HEK293 (cell line): Measurements from ENCODE around the gene USF3.

Source experiments
- CTCF ChIA-PET: fragments of 350-600 bp; formaldehyde crosslinking; extraction: SDS; loops from one replicate; lab custom pipeline; 2021; ENCODE audit warnings: antibody characterized with exemption; lab: Yijun Ruan, JAX
- POLR2A ChIA-PET: fragments of 300-600 bp; formaldehyde crosslinking; extraction: SDS; loops from one replicate; lab custom pipeline; 2020; ENCODE audit warnings: antibody characterized with exemption, inconsistent platforms; lab: Yijun Ruan, JAX
- H3K27ac ChIP-seq: fragments of 200-500 bp; sonication (Bioruptor generic); 2 replicates; pipeline ENCODE4 v1.5.1; 2014; ENCODE audit warnings: low read depth, low read length, control low read depth, inconsistent platforms; ENCODE audit errors: extremely low read depth
- H3K36me3 ChIP-seq, 2 experiments: fragments of 200-500 bp in 1 of 2; sonication (Bioruptor generic) in 1 of 2; 1 replicate in 1 of 2; 2 replicates in 1 of 2; pipeline ENCODE4 v1.5.1; 2014 to 2017; ENCODE audit warnings: inconsistent platforms in 2 of 2, low read length in 2 of 2; ENCODE audit not compliant: control insufficient read depth in 2 of 2, insufficient read depth in 1 of 2
- H3K4me1 ChIP-seq: fragments of 200-500 bp; sonication (Bioruptor generic); 2 replicates; pipeline ENCODE4 v1.5.1; 2014; ENCODE audit warnings: mild to moderate bottlenecking, low read length, inconsistent platforms; ENCODE audit not compliant: control insufficient read depth, insufficient read depth
- H3K4me3 ChIP-seq: 2 replicates; pipeline ENCODE4 v1.5.1; 2011; ENCODE audit warnings: low read depth, mild to moderate bottlenecking, control low read depth, low read length, moderate library complexity
- H3K9me3 ChIP-seq: fragments of 200-500 bp; sonication (Bioruptor generic); 2 replicates; pipeline ENCODE4 v1.5.1; 2014; ENCODE audit warnings: low read depth, low read length, inconsistent platforms; ENCODE audit not compliant: control insufficient read depth, insufficient read depth
- KLF9 ChIP-seq: fragments of 450-650 bp; formaldehyde crosslinking; IDR thresholded peaks from 2 replicates; pipeline ENCODE4 v1.5.1; 2016; ENCODE audit warnings: missing biosample characterization, missing genetic modification characterization, low read depth
- PRDM10 ChIP-seq: fragments of 450-650 bp; formaldehyde crosslinking; IDR thresholded peaks from 2 replicates; pipeline ENCODE4 v1.5.1; 2016; ENCODE audit warnings: missing biosample characterization, missing genetic modification characterization
- PRDM4 ChIP-seq: fragments of 450-650 bp; formaldehyde crosslinking; IDR thresholded peaks from 2 replicates; pipeline ENCODE4 v1.5.1; 2017; ENCODE audit warnings: missing biosample characterization, missing genetic modification characterization
- SCRT1 ChIP-seq: fragments of 450-650 bp; formaldehyde crosslinking; IDR thresholded peaks from 2 replicates; pipeline ENCODE4 v1.5.1; 2016; ENCODE audit warnings: missing biosample characterization, missing genetic modification characterization, borderline replicate concordance
- ZBTB10 ChIP-seq: fragments of 450-650 bp; formaldehyde crosslinking; IDR thresholded peaks from 2 replicates; pipeline ENCODE4 v1.5.1; 2016; ENCODE audit warnings: missing biosample characterization, missing genetic modification characterization
- ZBTB7A ChIP-seq: fragments of 450-650 bp; formaldehyde crosslinking; IDR thresholded peaks from 2 replicates; pipeline ENCODE4 v1.5.1; 2016; ENCODE audit warnings: low read depth, missing biosample characterization, missing genetic modification characterization
- ZEB2 ChIP-seq: fragments of 450-650 bp; formaldehyde crosslinking; IDR thresholded peaks from 2 replicates; pipeline ENCODE4 v1.5.1; 2016; ENCODE audit warnings: missing biosample characterization, missing genetic modification characterization
- ZFHX2 ChIP-seq: fragments of 450-650 bp; formaldehyde crosslinking; conservative IDR thresholded peaks from 2 replicates; pipeline ENCODE4 v1.5.1; 2016; ENCODE audit warnings: missing biosample characterization, missing genetic modification characterization
- ZNF148 ChIP-seq: fragments of 450-650 bp; formaldehyde crosslinking; IDR thresholded peaks from 2 replicates; pipeline ENCODE4 v1.5.0; 2017; ENCODE audit warnings: missing biosample characterization, missing genetic modification characterization, borderline replicate concordance
- ZNF23 ChIP-seq: fragments of 450-650 bp; formaldehyde crosslinking; IDR thresholded peaks from 2 replicates; pipeline ENCODE4 v1.5.1; 2016; ENCODE audit warnings: missing biosample characterization, missing genetic modification characterization, borderline replicate concordance
- ZNF366 ChIP-seq: fragments of 450-650 bp; formaldehyde crosslinking; conservative IDR thresholded peaks from 2 replicates; pipeline ENCODE4 v1.5.1; 2016; ENCODE audit warnings: missing biosample characterization, missing genetic modification characterization
- ZNF398 ChIP-seq: fragments of 450-650 bp; formaldehyde crosslinking; IDR thresholded peaks from 2 replicates; pipeline ENCODE4 v1.5.1; 2017; ENCODE audit warnings: missing biosample characterization, missing genetic modification characterization
- ZNF561 ChIP-seq: fragments of 450-650 bp; IDR thresholded peaks from 2 replicates; pipeline ENCODE4 v1.5.1; 2018; ENCODE audit warnings: missing biosample characterization, missing genetic modification characterization, borderline replicate concordance
- ZNF600 ChIP-seq: fragments of 450-650 bp; formaldehyde crosslinking; IDR thresholded peaks from 2 replicates; pipeline ENCODE4 v1.5.1; 2016; ENCODE audit warnings: missing biosample characterization, missing genetic modification characterization
- ZNF660 ChIP-seq: fragments of 450-650 bp; IDR thresholded peaks from 2 replicates; pipeline ENCODE4 v1.5.1; 2018; ENCODE audit warnings: missing biosample characterization, mild to moderate bottlenecking, missing genetic modification characterization
- ZSCAN5A ChIP-seq: fragments of 450-650 bp; formaldehyde crosslinking; IDR thresholded peaks from 2 replicates; pipeline ENCODE4 v1.5.1; 2016; ENCODE audit warnings: missing biosample characterization, missing genetic modification characterization
- ZXDB ChIP-seq: fragments of 450-650 bp; formaldehyde crosslinking; IDR thresholded peaks from 2 replicates; pipeline ENCODE4 v1.5.1; 2016; ENCODE audit warnings: missing biosample characterization, missing genetic modification characterization

USF3 gene

GRCh38 chr3:113744941-113745755, 48.7 kb upstream of the USF3 start:
- Histone ChIP-seq H3K36me3 (peaks cover 0 to 3% of the 10 kb centered on the region in 2 experiments; a peak in 1 of 3 replicates), H3K4me1 (no peaks in the 10 kb centered on the region), H3K9me3 (no peaks in the 10 kb centered on the region), H3K27ac (peak overlapping the region; percentile 92), H3K4me3 (peak overlapping the region; percentile 86)
- ChIA-PET CTCF (interaction anchor here (0.5 to 2.0 kb wide), 14 partner anchors 9 to 579 kb away, joined by 3 to 15 read pairs (median 3); no protein-coding TSS in a partner anchor), POLR2A (interaction anchor here (0.8 to 1.3 kb wide), 5 partner anchors 9 to 230 kb away, joined by 3 to 5 read pairs (median 3); partner anchors contain the start of genes SPICE1 and USF3)
- no peak for TF ChIP-seq PRDM4 (tag by site-specific recombination)
- no peak for TF ChIP-seq ZEB2 (tag by site-specific recombination)
- peak; percentile 74 for TF ChIP-seq ZBTB10 (tag by site-specific recombination)
- no peak for TF ChIP-seq ZSCAN5A (tag by site-specific recombination)
- no peak for TF ChIP-seq ZNF398
- 0 out of 2 replicates have a peak, but pooled peaks have one; percentile 10 for TF ChIP-seq ZXDB (tag by site-specific recombination)
- 0 out of 2 replicates have a peak, but pooled peaks have one; percentile 21 for TF ChIP-seq ZNF561 (tag by site-specific recombination)
- peak; percentile 57; the same call in 1 of the 2 replicates for TF ChIP-seq ZBTB7A
- no peak for TF ChIP-seq SCRT1 (tag by site-specific recombination)
- TF ChIP-seq ZNF660: 0 out of 2 replicates have a peak, but pooled peaks have one; percentile 25
- no peak for TF ChIP-seq ZNF366 (tag by site-specific recombination)
- no peak for TF ChIP-seq ZNF148
- 0 out of 2 replicates have a peak, but pooled peaks have one; percentile 27 for TF ChIP-seq KLF9 (tag by site-specific recombination)
- no peak; the same call in 1 of the 2 replicates for TF ChIP-seq ZNF600 (tag by site-specific recombination)
- peak; percentile 5; the same call in 1 of the 2 replicates for TF ChIP-seq ZFHX2 (tag by site-specific recombination)
- peak; percentile 92 for TF ChIP-seq PRDM10 (tag by site-specific recombination)
- TF ChIP-seq ZNF23 (tag by site-specific recombination): no peak
